Activated CD8-positive, alpha-beta memory T cell treated with anti-CD3 and anti-CD28 coated beads for 4 hours (primary cell): ENCODE measurements around the gene BRAT1.
A peak's percentile ranks its signal among the peaks of the same experiment; 100 is the strongest.
"Not testable (repeated sequence)": the region's sequence is repeated elsewhere in the genome, so short reads cannot be mapped to it uniquely, and the experiment has no call there.

Experiments used
- DNase-seq, 2 donors: peaks; one replicate each; pipeline ENCODE4 v3.0.0-alpha.2; 2020; ENCODE audit warnings: low read depth in 2 of 2

Gene BRAT1

DNA sequence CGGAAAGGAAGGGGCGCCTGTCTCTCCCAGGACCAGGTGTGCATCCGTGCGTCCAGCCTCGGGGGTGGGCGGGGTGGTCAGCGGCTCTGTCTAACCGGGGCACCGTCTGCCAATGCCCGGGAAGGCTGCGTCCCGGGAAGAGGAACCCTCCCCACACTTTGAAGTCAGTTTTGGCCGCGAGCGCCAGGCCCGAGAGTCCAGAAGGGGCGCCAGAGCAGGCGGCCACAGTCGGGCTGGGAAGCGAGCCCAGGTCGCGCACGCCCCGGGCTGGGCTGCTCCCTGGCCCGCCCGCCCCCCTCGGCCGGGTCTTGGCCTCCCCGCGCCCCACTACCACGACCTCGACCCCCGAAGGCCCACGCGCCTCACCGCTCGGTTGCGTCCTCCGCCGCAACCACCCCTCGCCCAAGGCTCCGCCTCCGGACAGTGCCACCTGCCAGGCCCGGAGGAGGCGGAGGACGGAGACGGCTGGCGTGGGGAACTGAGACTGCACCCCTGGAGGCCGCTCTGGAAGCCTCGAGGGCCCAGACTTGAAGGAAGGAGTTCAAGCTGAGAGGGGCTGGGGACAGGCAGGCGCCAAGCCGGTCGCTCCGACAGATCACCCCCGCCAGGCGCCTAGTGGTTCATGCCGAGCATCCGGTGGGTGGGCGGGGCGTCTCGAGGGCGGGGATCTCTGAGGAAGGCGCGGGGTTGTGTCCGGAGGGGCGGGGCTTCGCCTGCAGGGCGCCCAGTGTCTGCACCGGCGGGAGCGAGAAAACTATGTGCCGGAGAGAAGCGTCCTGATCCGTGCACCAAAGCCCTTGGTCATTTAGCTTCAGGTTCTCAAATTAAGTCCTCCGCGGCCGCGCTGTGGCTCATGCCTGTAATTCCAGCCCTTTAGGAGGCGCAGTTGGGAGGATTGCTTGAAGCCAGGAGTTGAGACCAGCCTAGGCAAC lies at the start of gene BRAT1:
TSS of gene BRAT1 (minus strand) at position 404 of the 932 bp plus-strand sequence. CDS start 1,093 bp downstream, outside the sequence.
- DNase-seq, result peak; percentile 87 to 92

- DNase-seq, result no peak
Measured at GRCh38 chr7:2604608-2605174, 49.4 kb upstream of the BRAT1 start.

DNA sequence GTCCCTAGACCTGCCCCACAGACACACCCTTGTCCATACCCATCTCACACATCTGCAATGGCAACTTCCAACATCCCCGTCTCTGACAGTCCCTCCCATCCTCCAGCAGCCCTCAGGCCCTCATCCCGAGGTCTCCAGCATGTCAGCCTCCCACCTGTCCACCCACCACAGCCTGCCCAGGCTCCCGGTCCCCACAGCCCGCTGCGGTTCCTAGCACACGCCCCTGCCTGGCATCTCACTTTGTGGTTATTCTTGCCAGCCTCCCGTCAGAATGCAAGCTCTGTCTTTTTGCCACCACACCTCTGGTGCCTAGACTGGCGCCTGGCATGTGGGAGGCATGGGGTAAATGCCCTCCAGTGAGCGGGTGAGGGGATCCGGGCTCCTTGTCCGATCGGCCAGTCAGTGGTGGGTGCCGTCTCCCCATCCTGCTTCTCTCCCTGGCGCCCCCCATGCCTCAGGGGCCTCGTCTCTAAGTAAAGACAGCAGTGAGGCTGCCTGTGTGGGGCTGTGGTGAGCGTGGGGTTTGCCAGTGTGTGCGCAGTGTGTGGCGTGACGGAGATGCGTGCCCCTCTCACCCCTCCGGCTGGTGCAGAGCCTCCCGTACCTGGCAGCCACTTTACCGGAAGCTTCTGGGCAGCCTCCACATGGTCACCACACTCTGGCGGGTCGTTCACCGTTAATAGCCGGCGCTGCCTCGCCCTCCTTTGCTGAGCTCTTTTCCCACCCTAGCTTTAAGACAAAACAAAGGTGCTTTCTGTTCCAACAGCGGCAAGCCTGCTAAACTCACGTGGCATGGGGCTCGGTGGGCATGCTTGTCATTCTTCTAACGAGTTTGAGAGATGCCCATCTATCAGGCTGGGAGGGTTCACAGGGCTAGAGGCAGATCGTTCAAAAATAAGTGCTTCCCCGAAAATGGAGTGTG lies 48.0 kb upstream of the BRAT1 start:
- DNase-seq, result no peak

DNA sequence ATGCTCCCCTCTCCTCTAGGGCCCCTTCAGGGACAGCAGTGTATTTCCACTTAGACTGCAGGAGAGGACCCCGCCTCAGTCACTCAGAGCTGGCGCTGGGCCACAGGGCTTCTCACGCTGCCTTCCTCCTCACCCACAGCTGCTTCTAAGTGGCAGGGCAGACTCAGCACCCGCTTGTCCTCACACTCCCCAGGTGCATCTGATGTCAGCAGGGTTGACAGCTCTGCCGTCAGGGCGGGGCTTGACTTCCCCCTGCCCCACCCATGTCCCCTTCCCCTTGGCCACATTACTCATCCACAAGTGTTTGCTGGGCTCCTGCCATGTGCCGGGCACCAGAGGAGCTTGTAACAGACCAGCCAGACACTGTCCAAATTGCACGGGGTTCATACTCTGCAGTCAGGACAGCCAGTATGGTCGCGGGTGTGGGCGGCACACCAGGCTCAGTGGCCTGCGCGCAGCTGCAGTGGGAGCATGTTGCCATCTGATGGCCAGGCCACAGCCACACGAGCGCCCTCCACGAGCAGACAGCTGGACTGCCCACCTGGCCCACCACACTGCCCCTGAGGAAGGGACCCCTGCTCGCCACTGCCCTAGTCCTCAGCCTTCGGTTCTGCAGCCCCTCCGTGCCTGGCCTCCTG lies 47.2 kb upstream of the BRAT1 start:
- no peak for DNase-seq

GRCh38 chr7:2601907-2602306 lies 46.6 kb upstream of the BRAT1 start:
- DNase-seq, result no peak

DNA sequence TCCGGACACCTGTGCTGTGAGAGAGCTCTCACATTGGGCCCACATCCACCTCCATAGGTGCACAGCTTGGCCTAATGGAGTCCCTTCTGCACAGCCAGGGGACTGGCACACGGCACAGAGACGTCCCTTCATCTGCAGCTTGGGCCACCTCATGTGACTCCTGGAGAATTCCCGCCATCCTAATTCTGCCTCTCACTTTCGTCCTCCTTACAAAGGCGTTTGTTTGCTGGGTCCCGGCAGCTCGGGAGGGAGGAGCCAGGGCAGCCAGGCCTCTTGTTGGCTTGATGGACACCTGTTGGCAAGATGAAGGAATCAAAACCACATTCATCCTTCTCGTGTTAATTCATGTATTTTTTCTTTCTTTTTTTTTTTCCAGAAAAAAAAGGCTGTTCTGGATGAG lies 45.7 kb upstream of the BRAT1 start:
- no peak for DNase-seq

DNA sequence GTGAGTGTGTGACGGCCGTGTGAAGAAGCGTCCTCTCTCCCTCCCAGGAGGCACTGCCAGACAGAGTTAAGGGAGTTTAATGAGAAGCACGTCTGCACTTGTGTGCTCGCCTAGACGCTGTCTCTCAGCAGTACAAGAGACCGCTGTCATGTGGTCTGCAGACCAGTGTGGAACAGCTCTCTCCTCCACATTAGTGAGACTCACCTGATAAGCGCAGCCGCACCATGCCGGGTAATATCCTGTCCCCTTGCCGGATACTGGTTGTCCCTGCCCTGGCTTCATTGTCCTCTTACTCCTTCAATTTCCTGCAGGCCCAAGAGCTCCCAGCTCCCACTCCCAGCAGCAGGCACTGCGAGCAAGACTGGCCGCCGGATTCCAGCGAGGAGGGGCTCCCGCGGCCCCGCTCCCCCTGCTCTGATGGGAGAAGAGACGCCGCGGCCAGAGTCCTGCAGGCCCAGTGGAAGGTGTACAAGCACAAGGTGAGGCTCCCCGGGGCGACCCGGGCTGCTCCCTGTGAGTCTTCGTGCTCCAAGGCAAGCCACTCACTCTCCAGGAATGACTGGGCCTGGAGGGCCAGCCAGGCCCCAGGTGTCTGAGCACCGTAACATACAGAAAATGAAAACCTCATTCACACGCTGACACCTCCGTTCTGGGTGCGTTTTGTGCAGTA lies 43.0 kb upstream of the BRAT1 start:
- no peak for DNase-seq

DNA sequence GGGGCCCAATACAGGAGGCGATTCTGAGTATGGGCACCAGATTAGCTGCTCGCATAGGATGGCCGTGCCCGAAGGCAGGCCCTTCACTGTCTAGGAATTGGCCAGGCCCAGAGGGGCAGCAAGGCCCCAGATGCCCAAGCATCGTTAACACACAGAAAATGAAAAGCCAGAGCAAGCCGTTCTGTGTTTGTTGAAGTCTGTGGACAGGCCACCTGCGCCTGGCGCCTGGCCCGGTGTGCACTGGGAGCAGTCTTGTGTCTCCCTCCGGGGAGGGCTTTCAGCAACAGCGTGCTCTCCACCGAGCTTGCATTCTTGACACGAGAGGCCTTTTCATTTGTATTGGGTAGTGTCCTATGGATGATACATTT lies 41.9 kb upstream of the BRAT1 start:
- DNase-seq, result no peak

DNA sequence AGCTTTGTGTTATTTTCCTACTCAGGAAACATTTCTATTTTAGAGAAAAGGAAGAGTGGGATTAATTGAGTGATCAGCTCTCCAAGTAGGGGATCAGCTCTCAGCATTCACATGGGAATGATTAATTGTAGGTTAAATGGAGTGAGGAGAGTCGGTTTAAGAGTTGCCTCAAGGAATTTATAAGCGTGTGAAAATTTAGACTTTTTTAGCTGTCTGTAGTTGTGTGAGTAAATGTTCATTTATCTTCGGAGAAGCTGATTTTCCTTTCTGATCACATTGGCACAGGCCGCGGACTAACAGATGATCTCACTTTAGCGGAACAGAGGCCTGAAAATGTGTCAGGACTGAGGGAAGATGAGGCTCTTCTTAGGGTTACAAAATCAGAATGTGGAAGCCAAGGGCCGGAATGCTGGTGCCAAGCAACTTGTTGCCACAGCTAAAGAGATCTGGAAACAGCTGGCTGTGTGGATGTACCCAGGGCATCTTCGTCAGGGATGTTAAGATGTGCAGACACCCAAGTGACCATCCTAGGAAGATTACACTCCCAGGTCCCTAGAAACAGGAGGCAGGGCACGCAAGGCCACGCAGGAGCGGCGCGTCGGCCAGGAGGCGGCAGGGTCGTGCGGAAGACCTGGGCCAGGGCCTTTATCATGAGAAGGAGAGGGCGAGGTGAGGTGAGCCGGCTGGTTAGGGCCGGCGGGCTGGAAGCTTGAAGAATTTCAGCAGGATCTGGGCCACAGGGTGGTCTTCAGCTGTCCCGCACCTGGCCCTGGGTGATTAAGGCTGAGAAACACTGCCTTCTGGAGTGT lies 41.3 kb upstream of the BRAT1 start:
- DNase-seq, result no peak

DNA sequence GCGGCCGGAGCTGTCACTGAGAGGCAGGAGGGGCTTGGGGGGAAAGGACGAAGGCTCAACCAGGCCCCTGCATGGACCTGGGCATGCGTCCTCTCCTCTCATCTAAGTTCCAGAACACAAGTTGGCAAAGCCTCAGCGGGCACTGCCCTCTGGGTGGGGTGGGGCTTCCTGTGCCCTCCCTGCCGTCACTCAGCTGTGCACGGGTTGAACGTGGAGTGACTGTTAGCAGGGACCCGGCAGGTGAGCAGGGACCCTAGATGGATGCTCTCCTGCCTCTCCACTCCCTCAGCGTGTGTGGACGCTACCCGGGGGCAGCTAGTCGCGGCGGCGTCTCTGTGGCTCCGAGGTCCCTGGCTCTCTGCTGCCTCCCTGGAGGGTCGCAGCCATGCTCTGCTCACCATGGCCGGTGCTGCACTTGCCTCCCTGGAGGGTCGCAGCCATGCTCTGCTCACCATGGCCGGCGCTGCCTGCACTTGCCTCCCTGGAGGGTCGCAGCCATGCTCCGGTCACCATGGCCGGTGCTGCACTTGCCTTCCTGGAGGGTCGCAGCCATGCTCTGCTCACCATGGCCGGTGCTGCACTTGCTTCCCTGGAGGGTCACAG lies 40.0 kb upstream of the BRAT1 start:
- no peak for DNase-seq

GRCh38 chr7:2594599-2594998 lies 39.3 kb upstream of the BRAT1 start:
- DNase-seq, result no peak

DNA sequence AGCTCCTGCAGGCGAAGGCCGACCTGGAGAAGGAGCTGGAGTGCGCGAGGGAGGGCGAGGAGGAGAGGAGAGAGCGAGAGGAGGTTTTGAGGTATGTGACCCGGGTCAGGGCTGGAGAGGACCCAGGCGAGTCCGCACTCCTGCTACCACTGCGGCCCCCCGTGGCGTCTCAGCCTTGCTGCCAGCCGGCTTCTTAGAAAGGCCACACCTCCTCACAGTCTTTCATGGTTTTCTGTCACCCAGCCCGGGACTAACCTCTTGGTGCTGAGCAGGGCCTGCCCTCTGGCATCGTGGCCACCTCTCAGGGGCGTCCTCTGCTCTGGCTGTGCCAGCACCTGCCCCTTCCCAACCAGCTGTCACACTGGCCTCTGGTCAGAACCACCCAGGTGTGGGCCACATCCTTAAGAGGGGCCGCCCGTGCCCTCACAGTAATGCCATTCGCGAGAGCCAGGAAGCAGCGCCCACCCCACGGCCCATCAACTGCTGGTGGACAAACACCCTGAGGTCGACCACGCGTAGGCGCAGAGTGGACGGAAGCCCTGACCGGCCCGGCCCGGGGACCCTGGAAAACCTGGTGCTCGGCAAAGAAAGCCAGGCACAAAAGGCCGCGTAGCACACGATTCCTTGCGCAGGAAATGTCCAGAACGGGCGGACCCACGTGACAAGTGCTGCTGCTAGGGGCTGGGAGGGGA lies 37.9 kb upstream of the BRAT1 start:
- DNase-seq, result no peak

DNA sequence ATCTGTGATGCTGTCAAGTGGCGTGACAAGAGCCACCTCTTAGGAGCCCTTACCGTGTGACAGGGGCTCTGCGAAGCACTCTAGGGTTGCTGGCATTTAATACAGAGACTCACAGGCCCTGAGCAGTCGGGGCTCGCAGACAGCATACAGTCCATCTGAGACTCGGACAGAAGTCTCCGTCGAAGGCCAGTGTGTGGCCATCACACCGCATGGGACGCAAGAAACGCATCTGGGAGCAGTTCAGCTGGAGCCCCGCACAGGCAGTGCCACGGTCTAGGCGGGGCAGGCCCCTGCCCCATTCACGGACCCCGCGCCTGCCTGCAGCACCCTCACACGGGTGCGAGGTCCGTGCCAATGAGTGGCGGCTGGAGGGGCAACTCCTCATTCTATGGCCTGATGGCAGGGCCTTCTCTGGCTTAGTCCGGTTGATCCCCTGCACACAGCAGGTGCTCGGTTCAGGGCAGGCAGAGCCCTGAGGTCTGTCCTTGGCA lies 37.1 kb upstream of the BRAT1 start:
- no peak for DNase-seq

- not testable (repeated sequence) for DNase-seq
Measured at GRCh38 chr7:2589941-2590340, 34.6 kb upstream of the BRAT1 start.

DNA sequence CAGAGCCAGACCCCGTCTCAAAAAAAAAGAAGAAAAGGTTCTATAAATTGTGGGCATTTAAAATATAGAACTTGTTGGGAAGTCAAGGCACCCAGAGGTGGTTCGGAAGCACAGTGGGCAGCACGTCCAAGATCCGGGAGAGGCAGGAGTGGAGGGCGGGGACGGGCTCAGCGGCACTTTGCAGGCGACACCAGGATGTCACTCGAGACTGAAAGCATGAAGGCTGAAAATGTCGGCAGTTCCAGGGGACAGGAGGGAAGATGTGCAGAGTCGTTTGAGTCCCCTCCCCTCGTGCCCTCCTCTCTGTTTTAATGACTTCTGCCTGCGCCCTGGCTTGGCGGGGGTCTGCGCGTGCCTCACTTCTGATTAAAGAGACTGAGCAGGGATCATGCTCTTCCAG lies 34.0 kb upstream of the BRAT1 start:
- no peak for DNase-seq

DNA sequence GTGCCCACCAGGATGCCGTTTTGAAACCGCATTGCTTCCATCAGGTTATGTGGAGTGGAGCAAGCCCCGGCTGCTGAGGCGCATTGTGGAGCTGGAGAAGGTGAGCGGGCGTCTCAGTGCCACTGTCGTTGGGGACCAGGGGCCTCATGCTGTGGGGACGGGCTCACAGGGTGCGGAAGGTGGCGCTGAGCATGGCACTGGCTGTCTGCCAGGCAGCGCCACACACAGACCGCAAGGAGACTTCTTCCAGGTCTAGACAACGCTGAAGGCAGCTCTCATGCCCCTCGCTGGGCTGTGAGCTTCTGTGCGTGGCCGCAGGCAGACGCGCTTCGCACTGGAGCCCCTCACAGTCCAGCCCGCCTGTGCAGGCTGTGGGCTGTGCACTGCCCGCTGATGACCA lies 32.5 kb upstream of the BRAT1 start:
- DNase-seq, result no peak

DNA sequence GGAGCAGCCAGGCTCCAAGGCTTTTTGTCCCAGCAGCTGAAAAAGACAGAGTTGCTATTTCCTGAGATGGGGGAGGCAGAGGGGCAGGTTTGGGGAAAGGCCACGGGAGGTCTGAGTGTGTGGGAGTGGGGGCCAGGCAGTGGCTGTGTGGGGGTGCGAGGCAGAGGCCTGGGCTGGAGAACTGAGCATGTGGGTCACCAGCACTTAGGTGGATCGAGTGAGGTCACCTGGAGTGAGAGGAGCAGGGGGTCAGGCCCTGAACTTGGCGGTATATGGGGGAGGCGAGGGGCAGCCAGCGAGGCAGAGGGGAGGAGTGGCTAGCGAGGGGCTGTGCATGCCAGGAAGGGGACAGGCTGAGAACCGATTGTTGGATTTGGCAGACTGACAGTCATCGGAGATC lies 31.8 kb upstream of the BRAT1 start:
- no peak for DNase-seq

DNA sequence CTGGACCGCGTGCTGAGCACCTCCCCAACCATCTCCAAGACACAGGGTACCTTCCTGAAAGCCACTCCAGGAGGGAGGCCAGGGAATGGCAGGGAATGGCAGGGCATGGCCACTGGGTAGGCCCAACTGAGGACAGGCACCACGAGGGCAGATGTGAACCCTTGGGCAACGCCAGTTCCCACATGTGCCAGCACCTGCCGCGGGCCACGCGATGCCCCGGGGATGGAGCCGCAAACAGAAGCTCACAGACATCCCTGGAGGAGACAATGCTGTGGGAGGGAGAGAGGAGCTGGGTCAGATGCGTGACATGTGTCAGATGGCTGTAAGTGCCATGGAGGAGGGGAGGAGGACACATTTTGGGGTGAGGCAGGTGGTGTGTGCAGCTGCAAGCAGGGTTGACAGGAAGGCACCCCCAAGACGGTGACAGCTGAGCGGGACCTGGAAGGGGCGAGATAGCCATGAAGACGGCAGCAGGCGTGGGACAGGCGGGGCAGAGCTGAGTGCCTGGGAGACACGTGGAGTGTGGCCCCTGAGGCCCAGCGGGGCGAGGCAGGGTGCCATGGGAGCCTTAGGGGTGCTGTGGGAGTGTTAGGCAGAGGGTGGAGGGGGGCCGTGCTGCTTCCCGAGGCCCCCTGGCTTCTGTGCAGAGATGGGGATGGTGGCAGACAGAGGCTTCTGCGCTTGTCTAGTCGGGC lies 31.1 kb upstream of the BRAT1 start:
- DNase-seq, result no peak

GRCh38 chr7:2585446-2585845 lies 30.1 kb upstream of the BRAT1 start:
- DNase-seq, result no peak
